Activated naive CD4-positive, alpha-beta T cell treated with anti-CD3 and anti-CD28 coated beads, Interleukin-2, amount 50 U/mL, for 72 hours (primary cell): Measurements from ENCODE around the gene SLC40A1. TPM values are rescaled to one million over a fixed set of nuclear protein-coding genes. Genes with fewer than 3 reads are reported as not detected.

Experiments
- ATAC-seq, 2 donors: fragments of 150-1000 bp; cut with Tn5 transposase; 2 replicates each; pipeline ENCODE4 v1.10.0; 2021; ENCODE audit warnings: mild to moderate bottlenecking in 2 of 2, moderate library complexity in 2 of 2
- DNase-seq, 2 donors: peaks; one replicate each; pipeline ENCODE4 v3.0.0; 2021 to 2022; ENCODE audit warnings: low spot score in 2 of 2
- H3K27ac Mint-ChIP-seq, 2 donors: one replicate each; pipeline ENCODE4 v1.8.0; 2022; ENCODE audit warnings: mild to moderate bottlenecking in 2 of 2, mixed read lengths in 2 of 2
- H3K36me3 Mint-ChIP-seq, 2 donors: one replicate each; pipeline ENCODE4 v1.8.0; 2022; ENCODE audit warnings: mixed read lengths in 2 of 2
- H3K9me3 Mint-ChIP-seq, 2 donors: one replicate each; pipeline ENCODE4 v1.8.0; 2022; ENCODE audit warnings: mixed read lengths in 2 of 2
- total RNA-seq, 2 donors: library from RNA; stranded (reverse); gene quantifications; one replicate each; pipeline ENCODE4 v1.2.3, GENCODE V29; 2022

Gene SLC40A1
- 1 to 10 TPM; 1.6 to 4.6 TPM for total RNA-seq

GRCh38 chr2:189580658-189581353 is at the start of gene SLC40A1:
Gene SLC40A1 (minus strand): TSS chr2:189580786. CDS start chr2:189580460, 326 bp downstream.
- Mint-ChIP-seq H3K27ac (no peak within 1 kb of the TSS), H3K36me3 (peaks cover 0 to 10% of the 10 kb centered on the region in 2 donors), H3K9me3 (no peaks in the 10 kb centered on the region)
- ATAC-seq (peak; percentile 95 to 98), DNase-seq (peak; percentile 69 to 71)

GRCh38 chr2:189629531-189630453 is 49.2 kb upstream of the SLC40A1 start:
- Mint-ChIP-seq H3K27ac (no peak overlapping the region), H3K36me3 (no peaks in the 10 kb centered on the region), H3K9me3 (no peaks in the 10 kb centered on the region)
- ATAC-seq (no peak), DNase-seq (no peak)

- ATAC-seq = no peak
These were observed 48.4 kb upstream of the SLC40A1 start for GRCh38 chr2:189628817-189629530.

GRCh38 chr2:189627789-189628188 is 47.2 kb upstream of the SLC40A1 start:
- no peaks in the 10 kb centered on the region for H3K36me3 Mint-ChIP-seq
- no peaks in the 10 kb centered on the region for H3K9me3 Mint-ChIP-seq
- DNase-seq = no peak
- ATAC-seq = no peak
- no peak overlapping the region for H3K27ac Mint-ChIP-seq

More at GRCh38 chr2:189628817-189629530, 48.4 kb upstream of the SLC40A1 start:
- no peaks in the 10 kb centered on the region for H3K36me3 Mint-ChIP-seq
- H3K27ac Mint-ChIP-seq = no peak overlapping the region
- DNase-seq = no peak
- H3K9me3 Mint-ChIP-seq = no peaks in the 10 kb centered on the region

GRCh38 chr2:189625636-189626035 is 45.0 kb upstream of the SLC40A1 start:
- H3K9me3 Mint-ChIP-seq = no peaks in the 10 kb centered on the region
- H3K36me3 Mint-ChIP-seq = no peaks in the 10 kb centered on the region
- ATAC-seq = no peak
- no peak for DNase-seq
- no peak overlapping the region for H3K27ac Mint-ChIP-seq

GRCh38 chr2:189624648-189625355 is 44.2 kb upstream of the SLC40A1 start:
- H3K27ac Mint-ChIP-seq = no peak overlapping the region

GRCh38 chr2:189623049-189623448 is 42.5 kb upstream of the SLC40A1 start:
- Mint-ChIP-seq H3K27ac (no peak overlapping the region), H3K36me3 (no peaks in the 10 kb centered on the region), H3K9me3 (no peaks in the 10 kb centered on the region)
- no peak for ATAC-seq
- no peak for DNase-seq

More at GRCh38 chr2:189624648-189625355, 44.2 kb upstream of the SLC40A1 start:
- H3K36me3 Mint-ChIP-seq = no peaks in the 10 kb centered on the region
- ATAC-seq (peak; percentile 31 to 70), DNase-seq (no peak)
- H3K9me3 Mint-ChIP-seq = no peaks in the 10 kb centered on the region

GRCh38 chr2:189621781-189622180 is 41.2 kb upstream of the SLC40A1 start:
- H3K36me3 Mint-ChIP-seq = no peaks in the 10 kb centered on the region
- DNase-seq = no peak
- ATAC-seq = no peak
- H3K9me3 Mint-ChIP-seq = no peaks in the 10 kb centered on the region
- no peak overlapping the region for H3K27ac Mint-ChIP-seq

GRCh38 chr2:189618197-189618596 is 37.6 kb upstream of the SLC40A1 start:
- Mint-ChIP-seq H3K27ac (no peak overlapping the region), H3K9me3 (no peaks in the 10 kb centered on the region), H3K36me3 (no peaks in the 10 kb centered on the region)
- DNase-seq (no peak), ATAC-seq (no peak)

- H3K36me3 Mint-ChIP-seq = no peaks in the 10 kb centered on the region
These were observed 34.0 kb upstream of the SLC40A1 start for GRCh38 chr2:189614585-189614984.

GRCh38 chr2:189613650-189614420 is 33.2 kb upstream of the SLC40A1 start:
- Mint-ChIP-seq H3K27ac (no peak overlapping the region), H3K36me3 (no peaks in the 10 kb centered on the region), H3K9me3 (no peaks in the 10 kb centered on the region)
- ATAC-seq (no peak), DNase-seq (no peak)

More at GRCh38 chr2:189614585-189614984, 34.0 kb upstream of the SLC40A1 start:
- DNase-seq = no peak
- Mint-ChIP-seq H3K9me3 (no peaks in the 10 kb centered on the region), H3K27ac (no peak overlapping the region)
- no peak for ATAC-seq

GRCh38 chr2:189613077-189613636 is 32.6 kb upstream of the SLC40A1 start:
- ATAC-seq (no peak), DNase-seq (no peak)
- Mint-ChIP-seq H3K9me3 (no peaks in the 10 kb centered on the region), H3K27ac (no peak overlapping the region), H3K36me3 (no peaks in the 10 kb centered on the region)

GRCh38 chr2:189610700-189611099 is 30.1 kb upstream of the SLC40A1 start:
- Mint-ChIP-seq H3K9me3 (no peaks in the 10 kb centered on the region), H3K27ac (no peak overlapping the region), H3K36me3 (no peaks in the 10 kb centered on the region)
- no peak for ATAC-seq
- no peak for DNase-seq

- no peak for ATAC-seq
- DNase-seq = no peak
- no peaks in the 10 kb centered on the region for H3K36me3 Mint-ChIP-seq
- H3K27ac Mint-ChIP-seq = no peak overlapping the region
- no peaks in the 10 kb centered on the region for H3K9me3 Mint-ChIP-seq
These were observed 29.3 kb upstream of the SLC40A1 start for GRCh38 chr2:189609853-189610252.

GRCh38 chr2:189609423-189609816 is 28.8 kb upstream of the SLC40A1 start:
- H3K27ac Mint-ChIP-seq = no peak overlapping the region
- DNase-seq (no peak), ATAC-seq (no peak)
- no peaks in the 10 kb centered on the region for H3K9me3 Mint-ChIP-seq
- H3K36me3 Mint-ChIP-seq = no peaks in the 10 kb centered on the region
